K562 (cell line): ENCODE results near the gene HDHD5. TPM values are rescaled to one million over a fixed set of nuclear protein-coding genes. Genes with fewer than 3 reads are reported as not detected.

ENCODE experiments used
- DPF2 ChIP-seq: fragments of 450-650 bp; IDR thresholded peaks from 2 replicates; pipeline ENCODE4 v1.6.1; 2016
- ESRRB ChIP-seq: fragments of 250-450 bp; sonication (Bioruptor Pico); IDR thresholded peaks from 2 replicates; pipeline ENCODE4 v1.5.0; 2020; ENCODE audit warnings: mild to moderate bottlenecking, moderate library complexity, borderline replicate concordance
- MGA ChIP-seq: fragments of 450-650 bp; IDR thresholded peaks from 2 replicates; pipeline ENCODE4 v1.6.1; 2016; ENCODE audit warnings: mild to moderate bottlenecking, moderate library complexity
- polyA plus RNA-seq, 8 experiments: library from polyadenylated mRNA; depleted of rRNA in 4 of 8; stranded (reverse) in 5 of 8; unstranded in 3 of 8; fragments of >200 nt; fragmentation: Nextera tagmentation in 2 of 8; fragmentation: Illumina TruSeq in 1 of 8; extraction: Ambion mirVana in 2 of 8; extraction: Trizol in 1 of 8; gene quantifications; 2 replicates each; pipeline versions ENCODE4 v1.2.1 to v1.2.3, GENCODE V29; 2011 to 2014; ENCODE audit warnings: inconsistent platforms in 1 of 8, missing spikeins in 1 of 8
- total RNA-seq, 7 experiments: library from RNA; depleted of rRNA in 6 of 7; stranded (reverse); fragments of >200 nt in 6 of 7; fragmentation: Illumina TruSeq in 2 of 7; extraction: Trizol in 2 of 7; gene quantifications; 2 replicates each; pipeline versions ENCODE4 v1.2.1 to v1.2.3, GENCODE V29; 2011 to 2021; ENCODE audit warnings: low replicate concordance in 1 of 7

Gene HDHD5
- total and polyA plus RNA-seq, 9 of the 15 experiments (the other 6 are each of a cell fraction or from before 2014, with no cell fraction given): 1.6 to 36.6 (median 24.2) TPM

DNA sequence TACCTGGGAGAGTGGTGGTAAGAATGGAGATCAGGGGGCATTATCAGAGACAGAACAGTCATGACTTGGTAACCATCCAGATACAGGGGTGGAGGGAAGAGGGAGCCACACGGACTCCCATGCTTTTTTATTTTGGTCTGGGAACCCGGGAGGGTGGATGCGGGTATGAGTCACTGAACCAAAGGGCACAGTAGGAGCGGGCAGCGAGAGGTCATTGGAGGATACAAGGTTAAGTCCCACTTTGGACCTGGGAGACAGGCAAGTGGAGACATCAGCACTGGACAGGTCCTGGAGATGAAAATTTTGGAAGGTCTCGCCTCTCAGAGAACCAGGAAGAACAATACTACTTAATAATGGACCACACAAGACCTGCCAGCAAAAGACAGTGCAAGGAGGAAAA, 6.7 kb downstream of the HDHD5 start (continued):
- TF ChIP-seq MGA: no peak
- no peak for TF ChIP-seq ESRRB
- TF ChIP-seq DPF2: no peak
- TF ChIP-seq, all 486 proteins: peak for 0
